T-helper 2 cell (primary cell): Measurements from ENCODE around the gene DCP1A.
A peak's percentile ranks its signal among the peaks of the same experiment; 100 is the strongest.
"Not testable (repeated sequence)": the region's sequence is repeated elsewhere in the genome, so short reads cannot be mapped to it uniquely, and the experiment has no call there.

ENCODE experiments used
- DNase-seq, 5 experiments: peaks; one replicate each; pipeline versions ENCODE4 v3.0.0 to v3.0.0-alpha.2; 2012 to 2022

Gene DCP1A

DNA sequence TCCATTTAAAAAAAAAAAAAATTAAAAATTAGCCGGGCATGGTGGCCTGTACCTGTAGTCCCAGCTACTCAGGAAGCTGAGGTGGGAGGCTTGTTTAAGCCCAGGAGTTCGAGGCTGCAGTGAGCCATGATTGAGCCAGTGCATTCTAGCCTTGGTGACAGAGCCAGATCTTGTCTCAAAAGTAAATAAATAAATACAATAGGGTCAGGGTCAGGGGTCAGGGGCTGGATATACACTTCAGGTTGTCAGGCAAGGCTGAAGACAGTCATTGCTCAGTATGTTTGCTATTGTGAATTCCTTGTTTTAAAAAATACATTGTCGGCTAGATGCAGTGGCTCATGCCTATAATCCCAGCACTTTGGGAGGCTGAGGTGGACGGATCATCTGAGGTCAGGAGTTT, 83.4 kb downstream of the DCP1A start:
- DNase-seq = no peak

DNA sequence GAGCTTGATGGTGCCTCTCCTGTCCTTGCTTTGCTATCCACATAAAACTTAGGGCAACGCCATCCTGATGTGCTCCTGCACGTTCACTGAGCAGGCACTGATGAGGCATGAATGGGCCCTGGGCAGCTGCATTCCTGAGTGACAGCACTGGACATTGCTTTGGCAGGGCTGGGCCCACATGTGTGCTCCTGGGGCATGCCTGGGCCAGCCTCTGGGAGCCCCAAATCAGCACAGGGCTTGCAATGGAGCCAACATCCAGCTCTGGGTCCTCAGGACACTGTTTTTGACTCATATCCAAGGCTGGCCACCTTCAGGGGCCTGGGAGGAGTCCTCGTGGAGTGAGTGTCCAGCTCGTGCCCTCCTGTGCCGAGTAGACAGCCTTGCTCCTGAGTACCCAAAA, 85.6 kb downstream of the DCP1A start:
- no peak for DNase-seq

DNA sequence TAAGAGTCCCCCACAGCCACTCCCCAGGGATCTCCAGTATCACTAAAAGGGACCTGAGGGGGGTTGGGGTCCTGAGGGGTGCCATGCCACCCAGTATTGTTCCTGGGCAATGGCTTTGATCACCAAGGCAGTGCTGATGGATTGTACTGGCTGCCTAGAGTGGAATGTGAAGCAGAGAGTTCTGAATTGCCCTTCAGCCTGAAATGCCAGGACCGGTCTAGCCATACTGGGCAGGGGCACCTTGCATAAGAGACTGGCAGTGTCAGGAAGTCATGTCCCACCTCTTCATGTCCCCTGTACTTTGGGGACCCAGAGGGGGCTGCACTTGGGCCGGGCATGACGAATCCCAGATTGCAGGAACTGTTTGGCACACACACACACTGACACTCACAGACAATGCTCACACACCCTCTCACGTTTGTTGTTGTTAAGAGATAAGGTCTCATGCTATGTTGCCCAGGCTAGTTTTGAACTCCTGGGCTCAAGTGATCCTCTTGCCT, 87.0 kb downstream of the DCP1A start:
- no peak for DNase-seq

DNA sequence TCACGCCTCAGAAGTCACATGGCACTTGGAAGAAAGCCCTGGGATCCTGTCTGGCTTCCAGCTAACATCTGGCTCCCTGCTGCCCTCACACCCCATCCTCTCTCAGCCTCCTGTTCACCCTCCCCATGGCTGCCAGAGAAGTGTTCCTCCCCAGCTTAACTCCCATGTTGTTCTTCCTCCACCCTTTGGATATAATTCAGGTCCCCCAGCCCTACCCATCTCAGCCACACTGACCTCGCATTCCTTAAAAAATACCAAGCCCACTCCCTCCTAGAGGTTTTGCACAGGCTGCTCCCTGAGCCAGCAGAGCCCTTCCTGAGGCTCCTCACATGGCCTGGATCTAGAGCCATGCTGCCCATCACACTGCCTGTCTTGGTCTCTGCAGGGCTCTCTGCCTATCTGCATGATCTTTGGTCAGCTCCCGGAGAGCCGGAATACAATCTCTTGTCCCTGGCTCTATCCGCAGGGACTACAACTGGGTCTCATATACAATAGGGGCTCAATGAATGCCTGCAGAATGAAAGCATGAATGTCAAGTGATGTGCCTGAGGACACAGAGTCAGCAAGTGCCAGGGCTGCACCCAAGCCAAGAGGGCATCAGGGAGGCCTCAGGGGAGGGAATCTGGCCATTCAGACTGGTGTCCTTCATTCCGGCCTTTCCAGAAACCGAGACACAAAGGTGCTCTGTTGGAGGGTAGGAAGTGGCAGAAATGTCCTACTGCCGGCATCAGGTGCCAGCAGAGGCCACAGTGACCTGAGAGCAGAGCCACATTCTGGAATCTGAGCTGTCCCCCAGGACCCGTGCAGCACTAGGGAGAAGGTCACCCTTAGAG, 87.7 kb downstream of the DCP1A start:
- DNase-seq = no peak

DNA sequence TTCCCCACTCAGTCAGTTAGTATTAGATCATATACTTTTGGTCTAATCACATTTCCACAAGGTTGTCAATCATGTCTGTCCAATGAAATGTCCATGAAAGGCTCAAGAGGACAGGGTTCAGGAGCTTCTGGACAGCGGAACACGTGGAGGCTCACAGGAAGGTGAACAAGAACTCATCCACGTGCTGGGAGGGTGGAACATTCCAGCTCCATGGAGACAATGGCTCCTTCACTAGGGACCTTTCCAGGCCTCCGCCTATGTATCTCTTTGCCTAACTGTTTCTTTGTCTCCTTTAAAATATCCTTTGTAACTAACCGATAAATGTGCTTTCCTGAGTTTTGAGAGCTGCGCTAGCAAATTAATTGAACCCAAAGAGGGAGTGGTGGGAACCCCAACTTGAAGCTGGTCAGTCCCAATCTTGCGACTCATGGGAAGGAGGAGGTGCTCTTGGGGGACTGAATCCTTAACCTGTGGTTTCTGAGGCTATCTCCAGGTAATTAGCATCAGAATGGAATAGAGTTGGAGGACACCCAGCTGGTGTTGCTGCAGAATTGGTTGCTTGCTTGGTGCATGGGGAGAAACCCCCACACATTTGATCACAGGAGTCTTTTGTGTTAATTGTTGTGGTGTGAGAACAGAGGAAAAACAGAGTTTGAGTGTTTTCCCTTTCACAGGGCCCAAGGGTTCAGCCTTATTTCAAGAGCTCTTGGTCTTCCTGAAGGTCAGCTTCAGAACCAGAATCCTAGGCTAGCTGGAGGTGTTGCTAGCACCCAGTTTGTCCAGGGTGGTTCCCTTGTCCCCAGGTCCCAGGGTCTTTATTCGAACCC, 88.5 kb downstream of the DCP1A start:
- DNase-seq = no peak

DNA sequence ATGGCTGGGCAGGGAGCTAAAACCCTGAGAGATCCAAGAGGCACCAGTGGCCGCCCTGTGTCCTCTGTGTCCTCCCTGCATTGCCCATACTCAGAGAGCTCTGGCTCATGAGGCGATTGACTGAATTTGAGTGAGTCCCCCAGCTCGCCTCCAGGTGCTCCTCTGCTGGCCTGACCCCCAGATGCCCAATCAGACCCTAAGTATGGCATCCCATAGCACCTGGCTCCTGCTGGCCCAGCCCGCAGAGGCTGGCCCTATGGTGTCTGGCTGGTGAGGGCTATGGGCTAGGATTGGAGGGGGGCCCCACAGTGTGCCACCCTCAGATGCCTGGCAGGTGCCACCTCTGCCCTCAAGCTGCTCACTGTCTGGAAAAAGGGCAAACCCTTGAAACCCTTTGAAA, 89.9 kb downstream of the DCP1A start:
- DNase-seq = no peak

DNA sequence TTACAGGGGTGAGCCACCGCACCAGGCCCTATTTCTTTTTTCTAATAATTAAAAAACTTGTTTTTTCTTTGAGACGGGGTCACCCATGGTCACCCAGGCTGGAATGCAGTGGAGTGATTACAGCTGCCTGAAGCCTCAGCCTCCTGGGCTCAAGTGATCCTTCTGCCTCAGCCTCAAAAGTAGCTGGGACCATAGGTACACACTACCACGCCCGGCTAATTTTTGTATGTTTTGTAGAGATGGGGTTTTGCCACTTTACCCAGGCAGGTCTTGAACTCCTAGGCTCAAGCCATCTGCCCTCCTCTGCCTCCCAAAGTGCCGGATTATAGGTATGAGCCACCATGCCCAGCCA, 90.7 kb downstream of the DCP1A start:
- no peak for DNase-seq

DNA sequence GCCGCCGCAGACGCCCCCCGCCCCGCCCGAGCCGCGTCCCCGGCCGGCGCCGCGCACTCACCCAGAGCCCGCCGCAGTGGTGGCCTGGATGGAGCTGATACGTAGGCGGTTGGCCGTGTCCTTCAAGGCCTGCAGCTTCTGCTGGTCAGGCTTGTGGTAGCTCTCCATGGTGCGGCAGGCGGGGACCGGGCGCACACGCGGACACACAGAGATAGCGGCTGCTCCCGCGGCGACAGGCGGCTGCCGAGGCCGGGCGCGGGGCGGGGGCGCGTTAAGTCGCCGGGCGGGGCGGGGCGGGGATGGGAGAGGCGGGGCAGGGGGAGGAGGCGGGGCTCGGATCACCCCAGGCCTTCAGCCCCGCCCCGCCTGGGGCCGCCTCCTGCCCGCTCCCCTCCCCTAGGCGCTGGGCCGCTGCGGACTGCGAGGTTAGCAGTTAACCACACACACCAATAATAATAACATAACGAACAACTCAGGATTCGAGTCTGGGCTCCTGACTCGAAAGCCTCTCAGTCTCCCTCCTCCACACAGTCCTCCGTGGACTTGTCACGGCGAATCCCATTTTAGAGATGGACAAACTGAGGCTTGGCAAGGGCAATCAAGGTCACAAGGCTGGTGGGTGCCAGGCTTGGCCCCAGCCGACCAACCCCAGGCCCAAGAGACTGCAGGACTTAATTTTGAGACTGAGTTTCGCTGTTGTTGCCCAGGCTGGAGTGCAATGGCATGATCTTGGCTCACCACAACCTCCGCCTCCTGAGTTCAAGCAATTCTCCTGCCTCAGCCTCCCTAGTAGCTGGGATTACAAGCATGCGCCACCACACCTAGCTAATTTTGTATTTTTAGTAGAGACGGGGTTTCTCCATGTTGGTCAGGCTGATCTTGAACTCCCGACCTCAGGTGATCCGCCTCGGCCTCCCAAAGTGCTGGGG, 91.3 kb downstream of the DCP1A start, which contains the start of gene TKT:
Gene TKT, minus strand, starts transcription at position 248 of the 929 bp plus-strand sequence. Its CDS starts 80 bp downstream, at position 168.
- peak; percentile 63 to 90 (median 71) for DNase-seq

DNA sequence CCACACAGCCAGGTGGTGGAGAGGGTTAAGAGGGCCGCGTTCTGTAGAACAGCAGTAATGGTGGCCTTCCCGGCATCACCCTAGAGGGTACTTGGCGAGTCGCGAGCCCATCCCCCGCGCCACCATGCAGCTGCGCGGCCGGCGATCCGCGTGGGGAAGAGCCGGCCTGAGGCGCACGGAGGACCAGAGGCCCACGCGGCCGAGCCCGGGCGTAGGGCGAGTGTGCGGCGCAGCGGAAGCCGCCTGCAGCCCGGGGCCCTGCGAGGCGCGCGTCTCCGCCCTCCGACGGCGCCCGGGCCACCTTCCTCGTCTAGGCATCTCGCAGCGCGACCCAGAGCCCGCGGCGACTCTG, 91.9 kb downstream of the DCP1A start:
- peak in 4 of 5 experiments; percentile 13 to 68 (median 20) for DNase-seq

DNA sequence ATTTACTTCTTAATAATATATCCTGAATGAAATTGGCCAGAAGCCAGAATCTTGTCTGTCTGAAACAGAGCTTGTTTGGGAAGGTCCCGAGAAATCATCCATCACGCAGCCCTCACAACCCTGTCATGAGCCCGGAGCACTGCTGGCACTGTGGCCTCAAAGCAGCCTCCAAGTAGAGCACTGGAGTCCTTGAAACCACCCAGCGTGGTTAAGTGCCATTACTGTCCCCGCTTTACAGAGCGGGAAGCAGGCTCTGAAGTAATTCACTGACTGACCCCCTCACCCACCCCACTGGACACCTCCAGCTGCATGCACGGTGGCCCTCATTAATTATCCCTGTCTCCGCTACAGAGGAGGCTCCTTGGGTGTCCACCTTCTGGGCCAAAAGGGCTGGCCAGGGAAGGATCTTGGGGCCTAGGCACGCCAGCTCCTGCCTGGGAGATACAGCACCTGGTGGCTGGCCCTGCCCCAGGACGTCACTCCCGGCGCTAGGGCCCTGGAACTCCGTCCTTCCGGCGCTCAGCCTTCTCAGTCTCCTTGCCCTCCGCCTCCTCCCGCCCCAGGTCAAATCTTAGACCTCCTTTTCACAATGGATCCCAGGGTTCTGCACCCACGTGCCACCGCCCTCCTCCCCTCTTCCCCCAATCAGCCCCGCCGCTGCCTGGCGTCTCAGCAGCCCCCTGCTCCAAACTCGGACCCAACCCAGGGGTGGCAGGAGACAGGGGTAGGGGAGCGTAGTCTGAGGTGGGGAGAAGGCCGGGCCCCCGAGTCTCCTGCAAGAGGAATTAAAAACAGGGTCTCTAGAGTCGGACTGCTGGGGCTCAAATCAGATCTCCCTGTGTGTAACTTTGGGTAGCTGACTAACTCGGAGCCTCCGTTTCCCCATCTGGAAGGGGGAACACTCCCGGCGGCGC, 92.6 kb downstream of the DCP1A start:
- peak in 4 of 5 experiments; percentile 24 to 67 (median 30) for DNase-seq

DNA sequence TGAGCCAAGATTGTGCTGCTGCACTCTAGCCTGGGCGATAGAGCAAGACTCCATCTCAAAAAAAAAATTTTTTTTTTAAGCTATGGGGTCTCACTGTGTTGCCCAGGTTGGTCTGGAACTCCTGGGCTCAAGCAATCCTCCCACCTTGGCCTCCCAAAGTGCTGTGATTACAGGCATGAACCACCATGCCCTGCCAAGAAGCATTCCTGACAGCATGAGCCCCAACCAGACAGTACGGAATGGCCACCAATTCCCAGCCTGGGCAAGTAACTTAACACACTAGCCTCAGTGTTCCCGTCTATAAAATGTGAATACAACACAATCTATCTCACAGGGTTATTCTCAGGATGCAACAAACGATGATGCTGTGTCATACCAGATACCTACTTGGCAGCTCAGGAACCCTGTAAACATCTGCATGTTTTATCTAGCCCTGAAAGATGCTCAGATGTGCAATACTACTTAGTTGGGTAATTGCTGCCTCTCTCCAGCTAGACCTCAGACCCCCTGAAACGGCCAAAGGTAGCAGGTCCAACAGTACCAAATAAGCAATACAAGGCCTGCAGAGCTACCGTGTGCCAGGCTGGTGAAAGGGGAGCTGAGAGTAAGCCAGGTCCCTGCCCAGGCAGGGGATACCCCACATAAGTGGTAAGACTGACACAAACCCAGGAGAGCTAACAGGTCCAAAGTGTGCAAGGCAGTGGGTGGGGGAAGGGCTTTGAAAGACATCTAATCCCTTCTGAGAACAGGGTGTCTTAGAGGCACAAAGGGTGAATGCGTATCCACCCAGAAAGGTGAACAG, 93.4 kb downstream of the DCP1A start:
- no peak for DNase-seq

DNA sequence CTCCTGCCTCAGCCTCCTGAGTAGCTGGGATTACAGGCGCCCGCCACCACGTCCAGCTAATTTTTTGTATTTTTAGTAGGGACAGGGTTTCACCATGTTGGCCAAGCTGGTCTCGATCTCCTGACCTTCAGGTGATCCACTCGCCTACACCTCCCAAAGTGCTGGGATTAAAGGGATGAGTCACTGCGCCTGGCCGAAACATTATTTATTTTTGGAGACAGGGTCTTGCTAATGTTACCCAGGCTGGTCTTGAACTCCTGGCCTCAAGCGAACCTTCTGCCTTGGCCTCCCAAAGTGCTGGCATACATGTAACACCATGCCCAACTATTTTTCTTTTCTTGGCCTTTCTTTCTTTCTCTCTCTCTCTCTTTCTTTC, 94.4 kb downstream of the DCP1A start:
- DNase-seq = not testable (repeated sequence)

DNA sequence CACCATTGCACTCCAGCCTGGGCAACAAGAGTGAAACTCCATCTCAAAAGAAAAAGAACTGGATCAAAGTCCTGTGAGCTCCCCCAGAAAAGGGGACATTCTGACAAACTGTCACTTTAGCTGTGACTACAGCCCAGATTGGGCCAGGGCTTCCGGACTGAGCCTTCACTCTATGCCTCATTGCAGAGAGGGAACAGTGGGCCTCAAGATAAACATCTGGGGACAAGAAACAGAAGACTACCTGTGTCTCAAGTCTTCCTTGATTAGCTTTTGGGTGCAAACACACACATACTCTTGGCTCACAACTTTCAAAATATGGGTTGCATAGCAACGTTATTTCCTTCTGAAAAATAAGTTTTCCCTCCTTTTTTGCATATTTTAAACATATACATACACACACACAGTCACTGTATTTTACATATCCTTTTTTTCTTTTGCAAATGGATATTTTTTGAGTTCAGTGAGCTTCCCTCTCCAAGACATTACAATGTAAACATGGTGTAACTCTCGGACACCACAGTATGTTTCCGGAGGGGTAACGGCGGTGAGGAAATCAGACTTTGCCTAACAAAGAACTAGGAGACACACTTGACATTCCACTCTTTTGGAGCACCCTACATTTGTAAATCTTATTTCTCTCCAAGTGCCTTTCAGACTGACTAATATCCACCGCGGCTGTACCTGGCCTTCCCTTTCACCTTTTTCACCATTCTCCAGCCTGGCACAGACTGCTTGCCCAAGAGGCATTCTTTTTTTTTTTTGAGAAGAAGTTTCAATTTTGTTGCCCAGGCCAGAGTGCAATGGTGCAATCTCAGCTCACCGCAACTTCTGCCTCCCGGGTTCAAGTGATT, 95.0 kb downstream of the DCP1A start:
- peak in 1 of 5 experiments; percentile 34 for DNase-seq

DNA sequence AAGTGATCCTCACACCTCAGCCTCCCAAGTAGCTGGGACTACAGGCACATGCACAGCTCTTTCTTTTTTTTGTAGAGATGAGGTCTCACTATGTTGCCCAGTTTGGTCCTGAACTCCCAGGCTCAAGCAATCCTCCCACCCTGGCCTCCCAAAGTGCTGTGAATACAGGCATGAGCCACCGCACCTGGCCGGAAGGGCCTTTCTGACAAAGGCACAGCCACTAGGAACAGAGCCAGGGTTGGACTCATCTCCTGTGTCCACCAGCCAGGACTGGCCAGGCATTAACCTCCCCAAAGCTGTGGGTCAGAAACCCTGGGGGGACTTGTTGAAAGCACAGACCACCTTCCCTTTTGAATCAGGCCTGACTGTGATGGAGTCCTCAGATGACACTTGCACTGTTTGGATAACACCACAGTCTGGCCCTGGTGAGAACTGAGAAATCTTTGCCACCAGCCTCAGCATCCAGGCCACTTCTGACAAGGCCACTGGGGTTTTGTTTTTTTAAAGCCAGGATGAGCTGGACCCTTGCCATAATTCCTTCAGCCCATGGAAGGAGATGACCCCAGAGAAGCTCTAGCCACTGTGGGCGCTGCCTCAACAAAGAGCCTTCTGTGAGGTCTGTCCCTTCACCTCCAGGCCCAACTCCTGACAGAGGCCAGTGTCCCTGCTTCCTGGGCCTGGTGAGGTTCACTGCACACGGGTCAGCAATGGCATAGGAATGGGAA, 96.3 kb downstream of the DCP1A start:
- DNase-seq = no peak

DNA sequence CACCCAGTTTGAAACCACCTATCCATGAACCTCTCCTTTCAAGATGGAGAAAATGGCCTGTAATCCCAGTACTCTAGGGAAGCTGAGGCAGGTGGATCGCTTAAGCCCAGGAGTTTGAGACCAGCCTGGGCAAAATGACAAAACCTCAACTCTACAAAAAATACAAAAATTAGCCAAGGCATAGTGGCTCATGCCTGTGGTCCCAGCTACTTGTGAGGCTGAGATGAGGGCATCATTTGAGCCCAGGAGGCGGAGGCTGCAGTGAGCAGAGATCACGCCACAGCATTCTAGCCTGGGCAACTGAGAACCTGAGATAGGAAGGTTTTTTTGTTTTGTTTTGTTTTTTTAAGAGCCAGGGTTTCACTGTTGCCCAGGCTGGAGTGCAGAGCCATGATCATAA, 96.9 kb downstream of the DCP1A start:
- no peak for DNase-seq

DNA sequence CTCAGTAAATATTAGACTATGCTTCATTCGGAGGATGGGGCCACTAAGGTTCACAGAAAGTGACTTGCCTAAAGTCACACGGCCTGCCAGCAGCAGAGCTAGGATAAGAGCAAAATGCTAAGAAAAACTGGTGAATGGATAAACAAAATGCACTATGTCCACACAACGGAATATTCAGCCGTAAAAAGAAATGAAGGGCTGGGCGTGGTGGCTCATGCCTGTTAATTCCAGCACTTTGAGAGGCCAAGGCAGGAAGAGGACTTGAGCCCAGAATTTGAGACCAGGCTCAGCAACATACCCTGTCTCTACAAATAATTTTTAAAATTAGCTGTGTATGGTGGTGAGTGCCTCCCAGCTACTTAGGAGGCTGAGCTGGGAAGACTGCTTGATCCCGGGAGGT, 99.2 kb downstream of the DCP1A start:
- DNase-seq = no peak

DNA sequence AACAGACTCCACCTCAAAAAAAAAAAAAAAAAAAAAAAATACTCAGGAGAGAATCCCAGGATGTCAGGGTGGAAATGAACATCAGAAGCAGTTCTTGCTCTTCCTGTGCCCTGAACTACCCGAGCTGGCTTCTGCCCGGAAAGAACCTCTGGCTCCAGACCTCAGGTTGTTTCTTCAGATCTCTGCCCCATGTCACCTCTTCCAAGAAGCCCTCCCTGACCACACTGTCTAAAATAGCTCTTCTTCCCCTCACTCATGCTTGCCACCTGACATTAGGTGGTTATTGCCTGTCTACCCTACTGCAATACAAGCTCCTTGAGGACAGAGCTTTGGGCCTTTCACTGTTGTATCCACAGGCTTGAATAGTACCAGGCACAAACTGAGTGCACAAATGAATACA, 99.7 kb downstream of the DCP1A start:
- DNase-seq = no peak

DNA sequence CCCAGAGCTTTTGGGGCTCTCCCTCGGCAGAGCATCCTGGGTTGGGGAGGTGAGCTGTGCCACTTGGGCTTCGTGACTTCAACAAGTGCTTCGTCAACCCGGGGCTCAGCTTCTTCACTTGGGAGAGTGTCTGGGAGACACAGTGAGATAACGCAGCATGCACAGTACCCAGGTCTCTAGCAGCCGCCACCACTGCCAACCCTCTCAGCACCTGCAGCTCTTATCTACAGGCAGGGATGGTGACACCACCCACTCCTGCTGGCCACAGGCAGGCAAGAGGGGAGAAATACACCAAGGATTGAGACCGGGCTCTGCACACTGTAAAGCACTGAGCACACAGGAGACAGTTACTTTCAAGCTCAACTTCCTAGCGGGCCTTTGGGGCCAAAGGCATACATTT, 103.1 kb downstream of the DCP1A start:
- no peak for DNase-seq

DNA sequence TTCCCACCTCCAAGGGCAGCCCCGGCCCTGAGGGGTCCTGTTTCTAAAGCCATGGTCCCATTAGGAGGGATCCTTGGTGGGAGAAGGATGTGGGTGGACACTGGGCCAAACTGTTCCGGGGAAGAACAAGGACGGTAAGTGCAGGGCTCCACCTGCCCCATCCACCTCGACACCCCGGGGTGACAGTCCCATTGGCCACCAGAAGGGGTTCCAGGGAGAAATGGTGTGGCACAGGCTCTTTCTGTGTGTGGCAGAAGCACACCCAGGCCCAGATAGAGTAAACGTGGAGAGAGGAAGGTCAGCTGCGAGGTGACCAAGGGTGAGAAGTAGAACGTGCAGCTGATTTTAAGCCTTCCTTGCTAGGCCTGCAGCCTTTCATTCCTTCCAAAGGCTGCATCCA, 103.6 kb downstream of the DCP1A start:
- DNase-seq = no peak
